HG02981 (cell line): ENCODE data around the gene EDIL3.

Experiments
- ATAC-seq: cut with Tn5 transposase; IDR thresholded peaks from one replicate; pipeline ENCODE4 v1.9.1; 2021; ENCODE audit warnings: mild to moderate bottlenecking, moderate library complexity; ENCODE audit not compliant: unreplicated experiment

The EDIL3 gene

DNA sequence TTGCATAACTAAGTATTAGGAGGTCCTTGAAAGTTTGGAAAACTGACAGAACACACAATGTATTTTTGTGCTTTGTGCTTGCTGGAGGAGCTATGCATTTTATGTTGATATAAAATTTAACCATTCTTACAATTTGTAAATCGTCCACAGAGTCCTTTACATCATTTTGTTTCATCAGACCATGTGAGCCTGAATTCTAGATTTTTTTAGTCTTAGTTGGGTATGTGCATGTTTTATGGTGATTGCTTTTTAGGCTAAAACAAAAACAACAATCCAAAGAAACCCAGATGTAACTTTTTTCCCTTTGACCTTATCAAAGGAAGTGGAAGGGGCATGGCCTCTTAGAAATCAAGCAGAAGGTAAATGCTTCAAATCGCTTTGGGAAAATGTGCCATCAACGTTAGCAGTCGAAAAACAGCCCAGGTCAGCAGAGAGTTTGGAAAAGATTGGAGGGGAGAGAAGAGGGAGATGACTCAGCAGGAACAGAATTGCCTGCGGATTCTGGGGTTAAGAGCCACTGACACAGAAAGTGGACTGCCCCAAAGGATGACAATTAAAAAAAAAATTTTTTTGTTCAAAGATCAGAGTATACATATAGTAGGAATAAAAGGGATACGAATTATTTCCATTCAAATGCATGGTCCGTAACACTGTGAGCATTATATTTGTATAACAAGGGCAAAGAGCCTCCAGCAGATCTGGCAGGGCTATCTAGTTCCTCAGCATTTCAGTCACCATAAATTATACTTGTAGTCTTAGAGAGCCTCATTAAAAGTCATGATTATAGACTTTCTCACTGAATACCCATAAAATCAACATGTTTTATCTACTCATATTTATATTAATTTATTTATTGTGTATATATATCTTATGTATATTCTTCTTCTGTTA, 410.5 kb downstream of the EDIL3 start:
- ATAC-seq: no peak

DNA sequence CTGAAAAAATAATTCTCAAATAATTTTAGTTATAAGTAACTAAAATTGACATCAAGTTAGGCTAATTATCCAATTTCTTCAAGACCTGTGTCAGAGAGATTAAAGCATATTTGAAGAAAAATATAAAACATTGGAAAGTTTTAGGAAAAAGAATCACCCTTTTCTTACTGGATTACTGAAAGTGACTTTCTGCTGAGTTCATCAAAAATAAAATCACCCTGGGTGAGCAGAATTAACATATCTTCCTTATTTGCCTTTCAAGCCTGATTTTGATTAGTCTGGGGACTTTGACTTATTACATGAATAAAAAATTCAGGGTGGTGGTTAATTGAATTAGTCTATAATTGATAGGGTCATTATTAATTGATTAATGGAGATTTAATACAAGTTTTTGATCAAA, 411.8 kb downstream of the EDIL3 start:
- ATAC-seq: no peak

DNA sequence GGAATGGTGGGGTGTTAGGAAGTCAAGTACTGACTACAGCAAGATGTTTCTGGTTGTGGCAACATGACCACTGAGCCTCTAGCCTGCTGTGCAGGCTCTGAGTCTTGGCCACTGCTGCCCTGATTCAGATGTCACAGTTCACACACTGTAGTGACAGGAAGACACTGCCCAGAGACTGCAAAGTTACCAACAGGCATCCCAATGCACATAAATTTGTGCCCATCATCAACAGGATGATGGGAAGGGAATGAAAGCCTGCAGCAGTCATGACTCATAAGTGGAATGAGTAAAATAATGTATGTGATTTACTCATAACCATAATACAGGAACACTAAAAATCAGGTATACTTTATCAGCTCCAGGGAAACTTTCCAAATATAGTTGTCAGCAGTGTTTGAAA, 412.4 kb downstream of the EDIL3 start:
- no peak for ATAC-seq

DNA sequence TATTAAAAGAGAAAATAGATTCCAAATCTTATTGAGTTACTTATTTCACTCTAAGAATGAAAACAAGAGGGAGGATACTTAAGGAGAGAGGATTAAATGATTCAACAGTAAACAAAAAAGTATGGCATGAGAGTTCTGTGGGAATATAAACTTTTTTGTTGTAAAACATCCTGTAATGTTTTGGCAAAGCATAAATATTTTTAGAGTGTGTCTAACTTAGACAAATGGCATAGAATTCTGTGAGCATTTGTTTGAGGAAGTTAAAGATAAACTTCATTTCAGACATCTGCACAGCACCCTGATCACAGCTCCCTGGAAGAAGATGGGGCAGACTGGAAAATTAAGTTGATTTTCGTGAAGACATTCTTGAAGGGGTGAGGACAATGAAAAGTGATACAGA, 417.3 kb downstream of the EDIL3 start:
- ATAC-seq: no peak

DNA sequence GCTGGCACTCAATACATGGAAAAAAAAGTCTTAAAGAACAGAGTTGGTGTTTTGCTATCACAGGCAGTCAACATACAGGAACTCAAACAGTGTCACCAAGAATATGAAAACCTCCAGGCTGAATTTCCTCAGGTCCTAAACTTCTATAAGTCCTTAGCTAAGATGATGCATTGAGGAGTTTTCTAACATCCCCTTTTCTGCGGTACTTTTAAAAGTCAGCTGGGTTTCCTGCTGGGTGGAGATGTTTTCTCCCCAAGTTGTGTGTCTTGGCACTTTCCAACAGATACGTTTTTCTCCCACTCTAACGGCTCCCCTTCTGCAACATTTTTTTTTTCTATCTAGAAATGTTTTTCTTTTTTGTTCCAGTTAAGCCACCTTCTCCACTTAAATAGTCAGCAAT, 419.2 kb downstream of the EDIL3 start:
- no peak for ATAC-seq

DNA sequence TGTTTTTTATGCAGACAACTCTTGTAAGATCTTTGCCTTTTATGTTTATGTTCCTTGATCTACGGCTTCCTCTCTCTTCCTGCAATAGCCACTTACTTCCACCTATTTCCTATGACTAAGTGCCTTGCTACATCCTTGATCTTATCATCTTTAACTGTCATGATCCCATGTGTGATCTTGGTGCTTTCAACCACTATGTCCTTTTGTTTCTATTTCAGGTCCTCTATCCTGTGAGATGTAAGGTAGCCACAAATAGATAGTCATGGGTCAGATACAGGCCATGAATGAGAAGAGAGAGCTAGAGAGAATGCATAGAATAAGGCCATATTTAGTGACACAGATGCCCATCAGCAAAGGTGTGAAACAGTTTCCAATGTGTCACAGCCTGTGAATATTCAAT, 420.4 kb downstream of the EDIL3 start:
- no peak for ATAC-seq

DNA sequence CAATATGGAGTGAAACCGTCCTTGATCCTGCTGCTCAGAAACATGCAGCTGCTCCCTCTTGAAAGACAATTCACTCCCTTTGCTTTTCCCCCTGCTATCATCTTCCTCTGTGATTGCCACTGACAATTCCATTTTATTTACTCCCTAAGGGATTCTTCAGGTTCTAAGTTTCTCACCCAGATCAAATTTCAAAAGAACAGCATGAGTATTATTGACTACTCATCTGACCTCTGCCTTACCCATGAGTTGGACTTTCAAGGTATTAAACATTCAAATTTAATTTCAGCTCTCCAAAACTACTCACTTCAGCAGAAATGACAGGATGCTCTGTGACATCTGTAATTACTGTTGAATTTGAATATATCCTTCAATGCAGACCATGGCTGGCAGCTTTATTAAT, 427.5 kb downstream of the EDIL3 start:
- ATAC-seq: no peak

DNA sequence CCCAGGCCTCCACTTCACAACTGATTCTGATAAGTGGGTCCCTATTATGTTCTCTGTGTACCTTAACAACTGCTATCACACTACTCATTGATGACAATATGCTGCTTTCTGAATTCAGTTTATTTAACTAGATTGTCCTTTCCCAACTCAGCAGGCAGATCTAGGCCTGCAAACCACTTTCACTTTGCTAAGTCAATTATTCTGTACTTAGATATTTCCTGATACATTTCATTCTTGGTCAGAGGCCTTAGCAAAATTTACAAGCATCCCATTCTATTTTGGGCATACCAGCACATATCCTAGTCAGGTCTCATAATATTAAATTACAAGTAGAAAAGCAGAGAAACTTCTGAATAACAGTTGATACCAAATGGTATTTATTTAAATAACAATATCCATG, 428.3 kb downstream of the EDIL3 start:
- no peak for ATAC-seq

DNA sequence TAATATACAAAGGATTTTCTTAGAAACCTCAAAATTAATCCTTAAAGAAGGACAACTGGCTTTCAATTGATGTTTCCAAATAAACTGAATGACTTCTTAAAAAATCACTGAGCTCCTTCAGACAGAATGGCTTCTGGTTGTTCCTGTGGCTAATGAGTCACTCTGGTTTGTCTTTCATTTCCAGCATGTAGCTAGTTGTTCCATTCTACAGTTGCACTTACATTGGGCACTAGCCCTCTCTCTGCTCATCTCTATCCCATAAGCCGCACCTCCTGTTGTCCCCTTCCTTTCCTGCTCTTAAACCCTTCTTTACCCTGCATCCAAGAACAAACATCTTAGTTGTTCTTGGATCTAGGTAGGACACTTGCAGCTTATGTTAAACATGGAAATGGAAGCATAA, 428.8 kb downstream of the EDIL3 start:
- ATAC-seq: no peak

DNA sequence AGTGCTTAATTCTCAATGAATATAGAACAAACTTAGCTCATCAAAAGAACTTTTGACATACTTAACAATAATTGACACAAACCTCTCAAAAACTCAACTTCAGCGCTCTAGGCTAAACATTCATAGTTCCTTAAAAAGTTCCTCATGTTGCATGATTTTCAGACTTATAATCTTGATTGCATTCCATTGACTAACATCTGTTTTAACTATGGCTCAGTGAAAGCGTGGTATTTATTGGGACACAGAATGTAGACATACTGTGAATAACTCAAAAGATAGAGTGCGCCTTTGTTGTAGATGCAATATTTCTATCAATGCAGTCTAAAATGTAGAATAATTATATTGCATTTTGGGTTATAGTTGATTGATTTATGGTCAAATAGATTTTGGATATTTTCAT, 436.9 kb downstream of the EDIL3 start:
- no peak for ATAC-seq

DNA sequence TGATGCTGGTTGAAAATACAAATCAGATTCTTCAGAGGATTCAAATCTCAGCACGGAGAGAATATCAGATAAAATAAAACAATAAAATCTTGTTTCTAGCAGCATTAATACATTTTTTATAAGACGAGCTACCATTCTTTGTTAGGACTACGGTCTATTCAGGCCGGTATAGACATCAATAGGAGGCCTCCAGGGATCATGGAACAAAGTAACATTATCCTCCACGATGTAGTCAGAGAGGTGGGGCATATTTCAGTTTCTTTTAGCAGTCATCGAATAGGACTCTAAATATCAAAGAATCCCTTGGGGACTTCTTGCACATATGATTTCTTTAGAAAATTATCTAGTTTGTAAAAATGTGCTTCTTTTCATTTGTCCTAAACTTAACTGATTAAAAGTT, 438.2 kb downstream of the EDIL3 start:
- no peak for ATAC-seq

DNA sequence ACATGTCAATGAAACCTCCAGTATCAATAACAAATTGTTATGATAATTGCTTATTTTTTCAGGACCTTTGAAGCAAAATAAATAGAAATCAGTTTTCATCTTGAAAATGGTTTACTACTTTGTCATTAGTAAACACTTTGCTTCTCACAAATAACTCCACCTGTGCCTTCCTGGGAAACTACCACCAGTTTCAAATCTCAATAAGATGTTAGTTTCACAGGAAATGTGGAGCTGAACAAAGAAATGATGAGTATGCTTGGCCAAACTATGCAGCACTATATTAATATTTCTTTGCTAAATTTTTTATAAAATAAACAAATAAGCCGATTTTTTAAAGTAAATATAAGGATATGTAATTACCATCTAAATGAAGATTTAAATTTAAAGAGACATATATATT, 442.5 kb downstream of the EDIL3 start:
- ATAC-seq: no peak

DNA sequence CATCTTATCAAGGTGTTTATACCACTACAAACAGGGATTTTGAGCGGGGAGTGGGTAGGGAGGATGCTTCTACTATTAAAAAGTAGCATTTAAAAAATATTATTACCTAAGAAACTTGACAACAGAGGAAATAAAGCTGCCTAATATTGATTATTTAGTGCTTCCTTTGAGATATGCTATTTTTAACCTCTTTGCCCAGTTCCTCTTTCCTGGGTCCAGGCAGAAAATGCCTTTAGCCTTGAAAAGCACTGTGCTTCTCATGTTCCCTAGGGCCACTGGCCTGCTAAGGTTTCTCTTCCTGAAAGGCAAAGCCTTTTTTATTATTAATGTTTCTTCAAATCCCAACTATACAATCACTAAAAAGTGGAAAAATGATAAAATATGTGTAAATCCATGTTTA, 446.8 kb downstream of the EDIL3 start:
- ATAC-seq: no peak

DNA sequence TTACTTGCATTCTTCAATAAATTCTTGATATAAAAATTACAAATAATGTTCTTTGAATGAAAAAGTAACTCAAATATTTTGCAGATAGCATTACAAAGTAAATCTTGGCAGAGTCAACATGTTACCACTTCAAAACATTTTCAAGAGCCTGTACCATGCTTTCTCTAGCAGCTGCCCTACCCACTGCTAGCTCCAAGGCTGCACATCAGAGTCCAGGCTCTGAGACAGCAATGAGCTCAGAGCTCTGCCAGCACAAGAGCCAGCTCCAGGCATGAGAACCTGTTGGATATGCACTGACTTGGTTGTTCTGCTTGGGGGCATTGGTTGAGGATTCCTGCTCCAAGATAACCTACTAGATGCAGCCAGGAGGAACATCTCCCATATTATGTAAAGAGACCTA, 452.7 kb downstream of the EDIL3 start:
- no peak for ATAC-seq

DNA sequence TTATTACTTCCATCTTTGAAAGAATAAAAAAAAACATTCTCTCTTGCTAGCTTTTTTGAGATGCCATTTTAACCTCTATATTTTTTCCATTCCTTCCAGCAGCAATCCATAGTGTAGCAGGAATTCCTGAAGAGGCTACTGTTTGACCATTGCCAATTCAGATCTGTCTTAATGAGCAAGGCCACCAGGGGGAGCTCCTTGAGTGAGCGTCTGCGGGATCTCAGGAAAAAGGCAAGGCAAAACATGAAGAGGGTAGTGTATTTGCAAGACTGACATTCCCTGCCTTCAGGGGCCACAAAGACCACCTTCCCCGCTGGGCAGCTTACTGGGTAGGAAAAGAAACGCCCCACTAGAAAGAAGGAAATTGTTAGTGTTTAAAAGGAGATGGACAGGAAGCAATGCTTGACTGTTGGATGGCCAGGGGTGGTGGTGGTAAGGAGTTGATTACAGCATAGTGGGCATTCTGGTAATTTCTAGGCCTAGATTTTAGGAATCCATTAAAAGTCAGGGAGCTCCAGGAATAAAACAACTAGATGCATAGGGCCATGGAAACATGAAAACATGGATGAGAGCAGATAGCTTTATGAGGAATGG, 457.4 kb downstream of the EDIL3 start:
- ATAC-seq: peak; percentile 73

DNA sequence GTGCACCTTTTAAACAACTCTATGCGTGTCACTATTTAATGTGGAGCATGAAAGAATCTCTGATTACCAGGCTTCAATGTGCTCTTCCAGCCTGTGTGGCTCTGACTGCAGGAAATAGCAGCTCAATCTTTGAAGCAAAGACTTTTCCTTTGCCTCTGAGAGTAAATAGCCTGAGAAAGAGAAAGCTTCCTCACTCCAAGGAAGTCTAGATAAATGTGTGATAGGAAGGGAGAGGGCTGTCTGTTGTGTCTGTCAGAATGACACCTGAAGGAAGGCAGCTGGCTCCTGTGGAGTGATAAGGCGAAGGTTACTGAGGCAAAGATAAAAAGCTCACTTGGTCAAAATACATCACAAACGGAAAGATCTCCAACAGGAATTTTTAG, 458.7 kb downstream of the EDIL3 start:
- ATAC-seq: no peak

DNA sequence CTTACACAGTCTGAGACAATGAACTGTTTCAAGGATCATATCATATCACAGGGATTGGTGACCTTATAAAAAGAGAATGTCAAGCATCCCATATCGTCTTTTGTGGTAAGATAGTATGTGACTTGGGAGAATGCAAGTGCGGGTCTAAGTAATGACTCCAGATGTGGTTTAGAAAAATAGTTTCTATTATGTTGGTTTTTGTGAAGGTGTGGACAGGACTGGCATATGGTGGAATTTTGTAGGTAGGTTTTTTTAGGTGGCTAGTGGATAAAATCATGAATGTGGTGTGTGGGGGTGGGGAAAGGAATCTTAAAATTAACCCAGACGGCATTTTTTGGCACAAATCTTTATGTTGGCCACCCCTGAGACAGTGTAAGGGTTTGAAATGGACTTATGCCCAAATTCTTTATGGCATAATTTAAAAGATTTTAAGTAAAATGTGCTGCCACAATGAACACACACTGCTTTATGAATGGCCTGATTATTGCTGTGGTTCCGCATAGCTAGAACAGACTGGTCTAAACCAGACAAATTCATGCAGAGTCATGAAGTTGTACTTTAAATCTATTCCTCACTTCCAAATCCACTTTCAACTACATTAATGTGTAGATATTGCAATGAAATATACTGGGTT, 459.2 kb downstream of the EDIL3 start:
- no peak for ATAC-seq

DNA sequence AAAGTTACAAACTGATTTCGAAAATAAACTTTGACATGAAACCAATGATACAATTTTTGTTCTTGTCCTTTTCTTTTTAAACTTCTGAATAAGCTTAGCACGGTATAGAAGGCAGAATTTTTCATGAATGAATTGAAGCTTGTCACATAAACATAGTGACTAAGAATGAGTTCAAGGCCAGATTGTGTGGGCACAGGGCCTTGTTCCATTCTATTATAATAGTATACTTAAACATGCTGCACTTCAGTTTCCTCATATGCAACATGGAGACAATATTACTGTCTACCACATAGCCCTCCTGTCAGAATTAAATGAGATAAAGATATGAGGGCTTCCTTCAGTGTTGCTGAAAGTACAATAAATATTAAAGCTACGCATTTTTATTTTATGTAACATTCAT, 459.8 kb downstream of the EDIL3 start:
- ATAC-seq: no peak

DNA sequence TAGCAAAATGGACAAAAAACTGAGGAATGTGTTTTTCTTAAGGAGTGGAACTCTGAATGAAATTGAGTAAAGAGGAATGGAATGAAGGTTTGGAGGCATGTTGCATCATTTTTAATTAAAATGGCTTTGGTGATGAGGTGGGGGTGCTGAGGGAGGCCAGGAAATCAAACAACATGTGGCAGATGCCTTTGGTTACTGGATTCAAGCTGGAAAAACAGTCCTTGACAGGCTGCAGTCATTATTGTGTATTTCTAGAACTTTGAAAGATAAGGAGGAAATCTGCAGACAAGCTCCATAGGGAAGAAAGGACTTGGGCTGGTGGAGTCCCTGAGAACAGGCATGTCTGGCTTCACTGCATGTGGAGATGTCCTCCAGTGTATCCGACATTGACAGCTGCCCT, 460.5 kb downstream of the EDIL3 start:
- no peak for ATAC-seq

DNA sequence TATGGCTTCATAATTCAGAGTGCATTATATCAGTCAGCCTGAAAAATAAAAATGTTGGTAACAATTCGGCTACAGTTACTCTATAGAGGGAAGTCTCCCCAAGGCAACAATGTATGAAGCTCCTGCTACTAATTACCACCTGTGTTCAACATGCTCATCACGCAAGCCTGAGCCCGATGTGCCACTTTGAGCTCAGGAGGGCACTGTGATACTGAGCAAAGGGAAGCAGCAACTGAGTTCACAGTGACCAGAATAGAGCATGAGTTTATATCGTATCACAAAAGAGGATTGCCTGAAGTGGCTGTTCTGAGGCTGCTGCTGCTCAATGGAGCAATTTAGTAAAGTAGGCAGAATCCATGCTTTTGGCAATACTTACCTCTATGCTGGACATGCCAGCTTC, 462.0 kb downstream of the EDIL3 start:
- no peak for ATAC-seq

DNA sequence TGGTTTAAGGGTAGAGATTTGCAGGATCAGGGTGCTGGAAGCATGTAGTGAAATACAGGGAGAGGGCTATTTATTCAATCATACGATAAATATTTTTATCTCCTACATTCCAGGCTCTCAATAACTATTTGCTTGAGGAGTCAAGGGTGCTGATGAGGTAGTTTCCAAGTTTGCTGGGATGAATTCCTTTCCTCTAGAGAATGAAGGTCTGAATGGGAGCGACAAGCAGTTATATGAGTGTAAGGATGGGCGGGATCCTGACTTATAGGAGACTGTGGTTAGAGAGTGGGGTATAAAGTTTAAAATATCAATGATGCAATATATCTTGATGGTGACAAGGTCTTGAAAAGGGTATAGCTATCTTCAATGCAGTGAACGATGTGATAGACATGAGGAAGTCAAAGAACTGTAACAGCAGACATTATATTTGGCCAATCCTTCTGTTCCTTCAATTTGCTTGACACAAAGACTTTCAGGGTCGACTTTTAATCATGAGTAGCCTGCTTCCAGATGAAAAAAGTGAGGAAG, 462.9 kb downstream of the EDIL3 start:
- no peak for ATAC-seq
